ENCODE results near the gene FGD3.

Gene FGD3

GRCh38 chr9:92954886-92955285, 7.6 kb downstream of the FGD3 start:
- no peak for DNase-seq

- no peak for DNase-seq
Observed at GRCh38 chr9:92960561-92961290, 13.4 kb downstream of the FGD3 start.

- DNase-seq: no peak
Observed at GRCh38 chr9:92961627-92962302, 14.4 kb downstream of the FGD3 start.

- DNase-seq: no peak
Observed at GRCh38 chr9:92962303-92962649, 15.0 kb downstream of the FGD3 start.

GRCh38 chr9:92962846-92963245, 15.5 kb downstream of the FGD3 start:
- DNase-seq: no peak

GRCh38 chr9:92963831-92964606, 16.7 kb downstream of the FGD3 start:
- peak; percentile 24 to 71 (median 51) for DNase-seq

- DNase-seq: no peak
Observed at GRCh38 chr9:92964607-92965060, 17.3 kb downstream of the FGD3 start.

GRCh38 chr9:92965061-92965758, 17.9 kb downstream of the FGD3 start:
- peak in 2 of 4 experiments; percentile 33 to 36 for DNase-seq

GRCh38 chr9:92965759-92966517, 18.6 kb downstream of the FGD3 start:
- no peak for DNase-seq

GRCh38 chr9:92966518-92966800, 19.1 kb downstream of the FGD3 start:
- DNase-seq: no peak

- DNase-seq: no peak
Observed at GRCh38 chr9:92968081-92968480, 20.8 kb downstream of the FGD3 start.

GRCh38 chr9:92969516-92970466, 22.5 kb downstream of the FGD3 start:
- DNase-seq: no peak

- DNase-seq: no peak
Observed at GRCh38 chr9:92970467-92970923, 23.2 kb downstream of the FGD3 start.

GRCh38 chr9:92971121-92971520, 23.8 kb downstream of the FGD3 start:
- DNase-seq: no peak

GRCh38 chr9:92971776-92972175, 24.5 kb downstream of the FGD3 start:
- no peak for DNase-seq

GRCh38 chr9:92973700-92974099, 26.4 kb downstream of the FGD3 start:
- no peak for DNase-seq

- DNase-seq: no peak
Observed at GRCh38 chr9:92974161-92974661, 26.9 kb downstream of the FGD3 start.

- DNase-seq: no peak
Observed at GRCh38 chr9:92974761-92975755, 27.7 kb downstream of the FGD3 start.

GRCh38 chr9:92976431-92976830, 29.1 kb downstream of the FGD3 start:
- no peak for DNase-seq

GRCh38 chr9:92977279-92977678, 30.0 kb downstream of the FGD3 start:
- no peak for DNase-seq
